HUES6 (cell line): ENCODE data around the gene LRRC8A.
A peak's percentile ranks its signal among the peaks of the same experiment; 100 is the strongest.

Source experiments
- H3K27ac ChIP-seq: 2 replicates; pipeline ENCODE4 v1.7.0; 2013; ENCODE audit warnings: low read depth, mild to moderate bottlenecking, low read length, inconsistent platforms
- H3K27me3 ChIP-seq: 2 replicates; pipeline ENCODE4 v1.6.1; 2013; ENCODE audit warnings: low read length; ENCODE audit not compliant: control insufficient read depth, insufficient read depth
- H3K36me3 ChIP-seq: 2 replicates; pipeline ENCODE4 v1.6.1; 2013; ENCODE audit warnings: low read length; ENCODE audit not compliant: control insufficient read depth, insufficient read depth
- H3K4me1 ChIP-seq: 2 replicates; pipeline ENCODE4 v1.6.1; 2013; ENCODE audit warnings: low read length; ENCODE audit not compliant: control insufficient read depth, insufficient read depth
- H3K4me3 ChIP-seq: 2 replicates; pipeline ENCODE4 v1.5.1; 2013; ENCODE audit warnings: low read depth, low read length
- H3K9ac ChIP-seq: one replicate; pipeline ENCODE4 v1.6.1; 2013; ENCODE audit warnings: mild to moderate bottlenecking, low read length
- H3K9me3 ChIP-seq: 2 replicates; pipeline ENCODE4 v1.6.1; 2013; ENCODE audit warnings: low read depth, low read length; ENCODE audit not compliant: control insufficient read depth, insufficient read depth

Gene LRRC8A

DNA sequence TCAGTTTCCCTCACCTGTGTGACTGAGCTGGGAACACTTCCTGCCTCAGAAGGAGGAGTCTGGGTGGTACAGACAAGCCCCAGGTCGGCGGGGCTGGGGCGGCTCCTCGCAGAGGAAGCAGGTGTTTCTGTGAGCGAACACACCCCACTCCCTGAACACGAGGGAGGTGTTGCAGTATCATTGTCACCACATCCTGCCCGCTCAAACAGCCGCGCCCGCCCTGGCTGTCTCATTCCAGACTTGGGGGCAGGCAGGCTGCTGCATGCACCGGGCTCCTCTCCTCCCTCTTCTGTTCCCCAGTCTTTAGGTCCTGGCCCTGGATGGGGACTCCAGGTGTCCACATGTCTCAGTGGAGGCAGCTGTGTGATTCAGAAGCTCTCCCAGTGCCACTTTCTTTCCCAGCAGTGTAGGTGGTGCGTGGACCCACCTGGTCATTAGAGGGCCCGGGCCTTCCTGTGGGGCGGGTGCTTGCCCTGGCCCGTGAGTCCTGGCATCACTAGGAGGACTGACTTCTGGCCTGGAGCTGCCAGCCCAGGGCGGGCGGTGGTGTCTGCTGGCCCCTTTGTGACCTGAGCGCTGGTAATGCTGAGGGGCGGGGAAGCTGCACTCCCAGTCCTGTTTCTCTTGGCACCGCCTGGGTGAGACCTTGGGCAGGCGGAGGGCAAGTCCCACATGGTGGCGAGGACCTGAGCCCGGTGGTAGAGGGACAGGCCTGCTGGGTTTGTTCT, 20.6 kb downstream of the LRRC8A start:
- H3K36me3 ChIP-seq: peaks cover 46% of the 10 kb centered on the region
- H3K27me3 ChIP-seq: no peaks in the 10 kb centered on the region
- no peak overlapping the region for H3K9ac ChIP-seq
- no peak overlapping the region for H3K27ac ChIP-seq
- H3K9me3 ChIP-seq: no peaks in the 10 kb centered on the region
- H3K4me3 ChIP-seq: no peak overlapping the region
- peaks cover 15% of the 10 kb centered on the region; the same call in 1 of the 2 replicates for H3K4me1 ChIP-seq

DNA sequence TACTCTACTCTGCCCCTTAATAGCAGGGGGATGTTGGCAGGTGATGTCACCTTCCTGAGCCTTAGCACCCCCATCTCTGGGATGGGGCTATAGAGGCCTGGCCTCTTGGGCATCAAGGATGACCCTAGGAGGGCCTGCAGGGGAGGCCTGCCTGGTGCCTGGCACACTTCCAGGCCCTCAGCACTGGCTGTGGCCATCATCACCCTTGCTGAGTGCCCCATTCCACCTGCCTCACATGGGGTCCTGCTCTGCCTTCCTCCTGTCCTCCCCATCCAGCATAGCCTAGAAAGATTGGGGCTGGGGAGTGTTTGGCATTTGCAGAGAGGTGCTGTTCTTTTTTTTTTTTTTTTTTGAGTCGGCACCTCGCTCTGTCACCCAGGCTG, 21.1 kb downstream of the LRRC8A start:
- Histone ChIP-seq H3K4me1 (peaks cover 15% of the 10 kb centered on the region; the same call in 1 of the 2 replicates), H3K36me3 (peaks cover 49% of the 10 kb centered on the region), H3K27me3 (no peaks in the 10 kb centered on the region), H3K27ac (no peak overlapping the region), H3K4me3 (no peak overlapping the region), H3K9ac (no peak overlapping the region), H3K9me3 (no peaks in the 10 kb centered on the region)

DNA sequence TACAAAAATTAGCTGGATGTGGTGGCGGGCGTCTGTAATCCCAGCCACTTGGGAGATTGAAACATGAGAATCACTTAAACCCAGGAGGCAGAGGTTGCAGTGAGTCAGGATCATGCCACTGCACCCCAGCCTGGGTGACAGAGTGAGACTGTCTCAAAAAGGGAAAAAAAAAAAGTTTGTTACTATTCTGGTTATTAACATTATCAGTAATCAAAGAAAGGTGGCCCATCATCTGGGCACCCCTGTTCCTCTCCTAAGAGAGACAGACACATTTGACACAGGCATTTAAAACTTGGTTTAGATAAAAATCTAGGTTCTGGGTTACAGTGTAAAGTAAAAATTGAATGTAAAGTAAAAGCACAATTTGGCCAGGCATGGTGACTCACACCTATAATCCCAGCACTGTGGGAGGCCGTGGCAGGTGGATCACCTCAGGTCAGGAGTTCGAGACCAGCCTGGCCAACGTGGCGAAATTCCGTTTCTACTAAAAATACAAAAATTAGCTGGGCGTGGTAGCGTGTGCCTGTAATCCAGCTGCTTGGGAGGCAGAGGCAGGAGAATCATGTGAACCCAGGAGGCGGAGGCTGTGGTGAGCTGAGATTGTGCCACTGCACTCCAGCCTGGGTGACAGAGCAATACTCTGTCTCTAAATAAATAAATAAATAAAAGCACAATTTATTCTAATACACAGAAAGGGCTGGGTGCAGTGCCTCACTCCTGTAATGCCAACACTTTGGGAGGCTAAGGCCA, 22.1 kb downstream of the LRRC8A start:
- Histone ChIP-seq H3K9me3 (no peaks in the 10 kb centered on the region), H3K27ac (no peak overlapping the region), H3K4me1 (peaks cover 6% of the 10 kb centered on the region; the same call in 1 of the 2 replicates), H3K27me3 (no peaks in the 10 kb centered on the region), H3K9ac (no peak overlapping the region), H3K36me3 (peaks cover 49% of the 10 kb centered on the region), H3K4me3 (no peak overlapping the region)

DNA sequence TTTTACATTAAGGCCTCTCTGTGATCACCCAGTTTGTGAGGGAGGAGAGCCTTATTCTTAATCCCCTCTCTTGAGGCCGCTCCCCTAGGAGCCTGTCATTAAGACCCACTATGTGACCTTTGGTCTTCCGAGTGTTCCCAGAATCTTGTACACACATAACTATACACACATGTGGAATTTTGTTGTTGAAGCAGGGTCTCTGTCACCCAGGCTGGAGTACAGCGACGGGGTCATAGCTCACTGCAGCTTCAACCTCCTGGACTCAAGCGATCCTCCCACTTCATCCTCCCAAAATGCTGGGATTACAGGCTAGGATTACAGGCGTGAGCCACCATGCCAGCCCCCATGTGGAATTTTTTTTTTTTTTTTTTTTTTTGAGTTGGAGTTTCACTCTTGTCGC, 24.0 kb downstream of the LRRC8A start:
- Histone ChIP-seq H3K36me3 (peaks cover 57% of the 10 kb centered on the region), H3K9ac (no peak overlapping the region), H3K27me3 (no peaks in the 10 kb centered on the region), H3K27ac (no peak overlapping the region), H3K4me1 (peaks cover 6% of the 10 kb centered on the region), H3K9me3 (no peaks in the 10 kb centered on the region), H3K4me3 (no peak overlapping the region)

DNA sequence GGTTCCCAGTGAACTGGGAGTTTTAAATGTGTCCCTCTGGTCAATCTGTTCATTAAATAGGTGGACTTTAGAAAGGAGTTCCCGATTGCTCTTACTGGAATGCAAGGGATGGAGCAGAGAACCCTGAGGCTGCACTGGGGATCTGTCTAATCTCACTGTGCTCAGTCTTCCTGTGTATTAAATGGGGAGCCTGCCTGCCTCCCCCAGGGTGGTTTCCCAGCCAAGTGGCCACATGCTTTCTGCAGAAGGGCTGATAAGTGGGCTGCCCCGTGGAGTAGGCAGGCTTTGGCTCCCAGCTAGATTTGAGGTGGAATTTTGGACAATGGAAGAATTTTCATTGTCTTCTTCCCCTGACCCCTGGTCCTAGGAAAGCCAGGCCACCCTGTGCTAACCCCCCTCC, 24.8 kb downstream of the LRRC8A start:
- Histone ChIP-seq H3K4me1 (peaks cover 14% of the 10 kb centered on the region), H3K9ac (no peak overlapping the region), H3K4me3 (no peak overlapping the region), H3K36me3 (peaks cover 59% of the 10 kb centered on the region), H3K9me3 (no peaks in the 10 kb centered on the region), H3K27me3 (no peaks in the 10 kb centered on the region), H3K27ac (no peak overlapping the region)

DNA sequence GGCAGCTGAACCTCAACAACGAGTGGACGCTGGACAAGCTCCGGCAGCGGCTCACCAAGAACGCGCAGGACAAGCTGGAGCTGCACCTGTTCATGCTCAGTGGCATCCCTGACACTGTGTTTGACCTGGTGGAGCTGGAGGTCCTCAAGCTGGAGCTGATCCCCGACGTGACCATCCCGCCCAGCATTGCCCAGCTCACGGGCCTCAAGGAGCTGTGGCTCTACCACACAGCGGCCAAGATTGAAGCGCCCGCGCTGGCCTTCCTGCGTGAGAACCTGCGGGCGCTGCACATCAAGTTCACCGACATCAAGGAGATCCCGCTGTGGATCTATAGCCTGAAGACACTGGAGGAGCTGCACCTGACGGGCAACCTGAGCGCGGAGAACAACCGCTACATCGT, 26.4 kb downstream of the LRRC8A start:
- H3K4me1 ChIP-seq: peaks cover 28% of the 10 kb centered on the region
- H3K9me3 ChIP-seq: no peaks in the 10 kb centered on the region
- no peak overlapping the region for H3K9ac ChIP-seq
- H3K27ac ChIP-seq: no peak overlapping the region
- peaks cover 55% of the 10 kb centered on the region for H3K36me3 ChIP-seq
- H3K4me3 ChIP-seq: no peak overlapping the region
- no peaks in the 10 kb centered on the region for H3K27me3 ChIP-seq

DNA sequence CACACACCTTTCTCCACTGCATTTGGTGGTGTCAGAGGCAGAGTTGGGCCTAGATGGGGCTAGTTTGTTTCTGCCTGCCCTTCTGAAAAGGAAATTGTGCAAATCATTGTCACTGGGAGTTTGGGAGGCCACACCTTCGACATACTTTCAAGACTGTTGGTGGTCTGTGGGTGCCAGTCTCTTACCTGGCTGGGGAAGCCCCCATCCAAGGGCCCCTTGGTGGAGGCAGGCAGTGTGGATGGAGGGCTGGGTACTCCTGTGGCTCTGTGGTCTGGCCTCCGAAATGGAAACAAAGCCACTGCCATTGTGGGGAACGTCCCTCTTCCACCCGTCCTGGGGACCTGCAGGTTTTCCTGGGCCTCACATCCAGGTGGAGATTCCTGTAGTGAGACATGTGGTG, 27.9 kb downstream of the LRRC8A start:
- H3K27ac ChIP-seq: no peak overlapping the region

DNA sequence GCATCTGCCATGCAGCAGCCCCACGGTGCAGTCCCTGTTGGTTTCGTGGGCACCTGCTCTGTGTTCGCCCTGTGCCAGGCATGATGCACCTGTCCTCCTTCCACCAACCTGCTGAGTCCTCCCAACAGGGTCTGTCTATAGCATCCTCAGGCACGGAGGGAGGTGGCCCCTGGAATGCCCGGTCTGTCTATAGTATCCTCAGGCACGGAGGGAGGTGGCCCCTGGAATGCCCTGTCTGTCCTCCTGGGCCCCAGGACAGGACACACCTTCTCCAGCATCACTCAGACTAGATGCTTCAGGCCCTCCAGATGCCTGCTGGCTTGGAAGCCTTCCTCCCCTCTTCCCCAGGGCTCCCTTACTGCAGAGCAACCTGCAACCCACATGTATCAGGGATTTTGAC, 29.0 kb downstream of the LRRC8A start:
- no peak overlapping the region for H3K4me3 ChIP-seq
- peaks cover 32% of the 10 kb centered on the region for H3K4me1 ChIP-seq
- H3K9ac ChIP-seq: peak overlapping the region; percentile 83
- H3K9me3 ChIP-seq: no peaks in the 10 kb centered on the region
- peak overlapping the region; percentile 92; the same call in 1 of the 2 replicates for H3K27ac ChIP-seq
- peaks cover 70% of the 10 kb centered on the region for H3K36me3 ChIP-seq
- H3K27me3 ChIP-seq: no peaks in the 10 kb centered on the region

More for the DNA sequence above, 27.9 kb downstream of the LRRC8A start:
- Histone ChIP-seq H3K4me3 (no peak overlapping the region), H3K9ac (no peak overlapping the region), H3K4me1 (peaks cover 32% of the 10 kb centered on the region), H3K9me3 (no peaks in the 10 kb centered on the region), H3K27me3 (no peaks in the 10 kb centered on the region), H3K36me3 (peaks cover 65% of the 10 kb centered on the region)

DNA sequence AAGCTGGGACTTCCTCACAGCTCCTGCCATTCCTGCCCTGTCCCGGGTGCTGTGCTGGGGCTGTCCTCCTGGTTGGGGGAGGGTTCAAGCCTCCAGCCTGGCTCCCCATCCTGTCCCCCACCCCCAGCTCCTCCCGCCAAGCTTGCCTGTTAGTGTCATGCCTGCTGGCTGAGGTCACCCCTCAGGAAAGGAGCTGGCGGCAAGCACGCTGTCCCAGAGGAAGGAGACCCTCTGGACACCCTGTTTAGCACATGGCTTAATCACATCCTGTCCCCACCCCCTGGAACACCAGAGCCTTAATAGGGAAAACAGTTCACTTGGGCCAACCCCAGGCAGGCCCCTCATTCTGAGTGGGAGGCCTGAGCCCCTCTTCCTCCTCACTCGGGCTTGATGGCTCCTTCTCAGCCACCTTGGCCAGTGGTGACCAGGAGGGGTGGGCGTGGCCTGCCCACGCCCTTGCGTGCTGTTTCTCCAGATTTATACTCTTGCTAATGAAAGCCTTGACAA, 29.6 kb downstream of the LRRC8A start:
- H3K9ac ChIP-seq: peak overlapping the region; percentile 83
- H3K4me1 ChIP-seq: peaks cover 32% of the 10 kb centered on the region
- H3K27ac ChIP-seq: peak overlapping the region; percentile 92
- peak overlapping the region; percentile 19; the same call in 1 of the 2 replicates for H3K4me3 ChIP-seq
- H3K27me3 ChIP-seq: no peaks in the 10 kb centered on the region
- H3K9me3 ChIP-seq: no peaks in the 10 kb centered on the region
- peaks cover 75% of the 10 kb centered on the region for H3K36me3 ChIP-seq

DNA sequence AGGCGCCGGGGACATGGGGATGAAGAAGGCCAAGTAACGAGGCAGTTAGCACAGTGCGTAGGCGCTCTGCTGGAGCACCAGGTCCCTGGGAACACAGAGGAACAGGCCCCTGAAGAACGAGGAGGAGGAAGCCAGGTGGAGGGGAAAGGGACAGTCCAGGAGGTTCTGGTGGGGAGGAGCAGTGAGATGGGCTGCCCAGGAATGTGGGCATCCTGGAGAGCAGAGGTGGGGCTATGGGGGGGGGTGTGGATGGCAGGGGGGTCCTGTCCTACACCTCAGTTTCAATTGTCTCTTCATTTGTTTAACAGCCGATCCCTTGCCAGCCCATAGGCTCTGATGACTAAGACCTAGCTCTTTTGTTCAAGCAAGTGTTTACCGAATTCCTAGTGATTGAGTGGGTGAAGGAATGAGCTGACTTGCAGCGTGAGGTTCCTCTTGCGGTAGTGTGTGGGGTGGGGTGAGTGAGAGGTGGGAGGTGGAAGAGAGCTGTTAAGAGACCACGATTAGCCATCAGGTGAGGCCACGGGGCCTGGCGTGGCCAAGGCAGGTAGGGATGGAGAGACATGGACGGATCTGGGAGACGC, 30.4 kb downstream of the LRRC8A start:
- Histone ChIP-seq H3K4me1 (peaks cover 32% of the 10 kb centered on the region), H3K4me3 (peak overlapping the region; percentile 22; the same call in 1 of the 2 replicates), H3K27ac (peak overlapping the region; percentile 92), H3K9me3 (no peaks in the 10 kb centered on the region), H3K9ac (peak overlapping the region; percentile 83), H3K36me3 (peaks cover 74% of the 10 kb centered on the region), H3K27me3 (no peaks in the 10 kb centered on the region)
